ENCODE measurements around the gene NLRX1. TPM values are rescaled to one million over a fixed set of nuclear protein-coding genes. Genes with fewer than 3 reads are reported as not detected.

Gene NLRX1
- total RNA-seq, 1 experiment from 2014 or later: 25.2 TPM

DNA sequence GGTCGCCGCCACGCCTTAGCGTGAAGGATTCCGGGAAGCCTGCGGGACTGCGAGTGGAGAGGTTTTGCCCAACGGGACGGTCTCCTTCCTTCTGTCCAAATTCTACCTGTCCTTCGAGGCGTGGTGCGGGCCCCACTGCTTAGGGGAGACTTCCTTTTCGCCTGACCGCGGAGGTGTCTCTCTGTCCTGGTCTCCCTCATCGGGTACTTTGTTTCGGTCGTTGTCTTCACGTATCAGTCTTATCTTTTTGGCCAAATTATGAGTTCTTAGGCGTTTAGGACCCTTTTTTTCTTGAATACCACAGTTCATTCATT, 46.8 kb upstream of the NLRX1 start:
- intact Hi-C loops (cut with micrococcal nuclease; ENCODE audit: unreplicated experiment) (no loop called here), in situ Hi-C loops (cut with HindIII; ENCODE audit: low pct_unique_long_range_greater_than_20kb, low sequenced_read_pairs) (no loop called here)
- ATAC-seq (no peak), DNase-seq (ENCODE audit: low read depth, low spot score) (no peak)
- TF ChIP-seq TCF7L2 (IDR thresholded peaks at IDR 0.05; ENCODE audit: low read depth, low read length) (no peak), SIN3A (IDR thresholded peaks at IDR 0.05; ENCODE audit: borderline replicate concordance, insufficient read depth, low read depth, low read length) (no peak), REST (IDR thresholded peaks at IDR 0.05; ENCODE audit: insufficient read depth in 1 of 2, low read depth in 2 of 2, low read length in 1 of 2) (no peak), POLR2AphosphoS5 (IDR thresholded peaks at IDR 0.05; ENCODE audit: low read depth, low read length) (no peak), CTCF (IDR thresholded peaks at IDR 0.05) (no peak)
- no peaks in the 10 kb centered on the region for H3K27me3 ChIP-seq (ENCODE audit: control insufficient read depth, insufficient read depth, low read length)
- ChIA-PET POLR2A (interaction anchor here (0.6 to 0.8 kb wide), 4 partner anchors 15 to 339 kb away, joined by 3 to 6 read pairs (median 4); no protein-coding TSS in a partner anchor), CTCF (interaction anchor here (0.5 to 0.6 kb wide), 5 partner anchors 9 to 75 kb away, joined by 3 to 5 read pairs (median 4); no protein-coding TSS in a partner anchor)
- peak overlapping the region; percentile 94 for H3K27ac ChIP-seq (ENCODE audit: low read length)
- BruUV-seq (replicated peaks): TSS peak; percentile 87
- peak overlapping the region; percentile 79 to 87 for H3K4me3 ChIP-seq (ENCODE audit: low read depth in 2 of 2, low read length in 2 of 2)
- peaks cover 5% of the 10 kb centered on the region for H3K36me3 ChIP-seq (ENCODE audit: control insufficient read depth, insufficient read depth, low read length)
- peaks cover 12% of the 10 kb centered on the region for H3K4me1 ChIP-seq (ENCODE audit: control insufficient read depth, insufficient read depth, low read length)
- no peaks in the 10 kb centered on the region for H3K9me3 ChIP-seq (ENCODE audit: control insufficient read depth, insufficient read depth, low read depth, low read length)

GRCh38 chr11:119125821-119126220, 42.7 kb upstream of the NLRX1 start:
- H3K27ac ChIP-seq (ENCODE audit: low read length): no peak overlapping the region
- ChIA-PET POLR2A (interaction anchor here (0.6 kb wide), 1 partner anchor 95 kb away, joined by 5 read pairs; no protein-coding TSS in a partner anchor), CTCF (interaction anchor here (0.7 kb wide), 1 partner anchor 26 kb away, joined by 7 read pairs; no protein-coding TSS in a partner anchor)
- no peaks in the 10 kb centered on the region for H3K9me3 ChIP-seq (ENCODE audit: control insufficient read depth, insufficient read depth, low read depth, low read length)
- H3K27me3 ChIP-seq (ENCODE audit: control insufficient read depth, insufficient read depth, low read length): no peaks in the 10 kb centered on the region
- DNase-seq (ENCODE audit: low read depth, low spot score) (no peak), ATAC-seq (no peak)
- peaks cover 6% of the 10 kb centered on the region for H3K4me1 ChIP-seq (ENCODE audit: control insufficient read depth, insufficient read depth, low read length)
- in situ Hi-C loops (cut with HindIII; ENCODE audit: low pct_unique_long_range_greater_than_20kb, low sequenced_read_pairs): no loop called here
- no peak overlapping the region for H3K4me3 ChIP-seq (ENCODE audit: low read depth in 2 of 2, low read length in 2 of 2)
- no TSS peak for BruUV-seq (replicated peaks)
- H3K36me3 ChIP-seq (ENCODE audit: control insufficient read depth, insufficient read depth, low read length): peaks cover 9% of the 10 kb centered on the region
- intact Hi-C loops (cut with micrococcal nuclease; ENCODE audit: unreplicated experiment): no loop called here
- TF ChIP-seq REST (IDR thresholded peaks at IDR 0.05; ENCODE audit: insufficient read depth in 1 of 2, low read depth in 2 of 2, low read length in 1 of 2): no peak
- TF ChIP-seq POLR2AphosphoS5 (IDR thresholded peaks at IDR 0.05; ENCODE audit: low read depth, low read length): no peak
- no peak for TF ChIP-seq TCF7L2 (IDR thresholded peaks at IDR 0.05; ENCODE audit: low read depth, low read length)
- TF ChIP-seq SIN3A (IDR thresholded peaks at IDR 0.05; ENCODE audit: borderline replicate concordance, insufficient read depth, low read depth, low read length): no peak
- no peak for TF ChIP-seq CTCF (IDR thresholded peaks at IDR 0.05)

Data from Panc1 (cell line).